Right renal pelvis (tissue), 4 donors: ENCODE data around the gene TAS2R60. TPM values are rescaled to one million over a fixed set of nuclear protein-coding genes. Genes with fewer than 3 reads are reported as not detected.
"Not testable (repeated sequence)": the region's sequence is repeated elsewhere in the genome, so short reads cannot be mapped to it uniquely, and the experiment has no call there.

Experiments
- DNase-seq, 4 donors: peaks; one replicate each; pipeline ENCODE4 v3.0.0-alpha.2; 2013; ENCODE audit warnings: low read depth in 4 of 4, low spot score in 3 of 4, missing footprints in 1 of 4
- polyA plus RNA-seq, 4 donors: library from polyadenylated mRNA; unstranded; fragments of 120-200 nt; gene quantifications; one replicate each; pipeline ENCODE4 v1.2.1, GENCODE V29; 2013; ENCODE audit not compliant: insufficient read length in 4 of 4

The TAS2R60 gene
- polyA plus RNA-seq, 4 donors, result not detected

GRCh38 chr7:143410521-143411004, 32.7 kb upstream of the TAS2R60 start:
- DNase-seq, result no peak

DNA sequence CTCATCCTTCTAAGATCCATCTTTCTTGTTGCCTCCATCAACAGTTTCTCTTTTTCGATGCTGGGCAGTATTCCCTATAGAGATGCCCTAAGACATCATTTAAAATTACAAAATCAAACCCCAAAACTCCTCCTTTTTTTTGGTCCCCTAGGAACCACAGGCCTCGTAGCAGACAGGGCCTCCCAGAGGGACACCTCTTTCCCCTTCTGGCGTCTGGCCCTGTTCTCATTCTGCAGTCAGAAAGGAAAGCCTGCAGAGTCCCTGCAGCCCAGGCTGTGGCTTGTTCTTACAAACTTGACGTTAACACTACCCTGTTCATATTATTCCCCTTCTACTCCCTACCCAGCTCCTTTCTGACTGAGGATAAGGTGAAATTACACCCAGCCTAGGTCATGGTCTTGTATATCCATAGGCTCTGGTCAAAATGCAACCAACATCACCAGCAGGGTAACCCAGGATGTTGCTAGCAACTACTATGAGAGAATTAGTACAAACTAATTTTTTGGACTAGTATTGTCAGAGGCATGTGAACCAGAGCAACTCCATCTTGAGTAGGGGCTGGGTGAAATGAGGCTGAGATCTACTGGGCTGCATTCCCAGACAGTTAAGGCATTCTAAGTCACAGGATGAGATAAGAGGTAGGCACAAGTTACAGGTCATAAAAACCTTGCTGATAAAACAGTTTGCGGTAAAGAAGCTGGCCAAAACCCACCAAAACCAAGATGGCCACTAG, 31.1 kb upstream of the TAS2R60 start:
- no peak for DNase-seq

DNA sequence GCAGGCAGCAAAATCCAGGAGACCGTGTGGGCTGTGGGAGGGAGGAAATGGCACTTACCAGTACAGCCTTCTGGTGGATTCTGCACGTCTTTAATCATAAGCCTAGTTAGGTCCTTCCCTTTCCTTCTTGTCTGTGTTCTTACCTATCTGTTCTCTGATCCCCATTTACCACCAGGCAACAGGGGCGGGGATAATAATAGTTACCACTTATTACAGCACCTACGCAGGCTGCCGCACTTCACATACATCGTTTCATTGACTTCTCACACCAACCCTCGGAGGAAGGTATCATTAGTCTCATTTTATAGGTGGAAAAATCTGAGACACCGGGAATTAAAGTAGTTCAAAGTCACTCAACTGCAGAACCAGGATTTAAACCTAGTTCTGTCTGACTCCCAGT, 30.1 kb upstream of the TAS2R60 start:
- no peak for DNase-seq

DNA sequence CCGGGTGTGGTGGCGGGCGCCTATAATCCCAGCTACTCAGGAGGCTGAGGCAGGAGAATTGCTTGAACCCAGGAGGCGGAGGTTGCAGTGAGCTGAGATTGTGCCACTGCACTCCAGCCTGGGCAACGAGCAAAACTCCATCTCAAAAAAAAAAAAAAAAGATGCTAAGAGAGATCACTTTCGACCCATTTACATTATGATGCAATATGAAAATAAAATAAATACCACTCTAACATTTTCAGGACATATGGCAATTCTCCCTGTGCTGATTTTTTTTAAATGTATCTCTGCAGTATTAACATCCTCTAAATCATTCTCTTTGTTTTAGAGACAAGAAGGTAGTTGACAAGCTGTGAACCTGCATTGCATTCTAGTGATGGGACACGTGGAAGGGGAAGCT, 28.0 kb upstream of the TAS2R60 start:
- DNase-seq, result not testable (repeated sequence)

GRCh38 chr7:143415742-143416397, 27.4 kb upstream of the TAS2R60 start:
- no peak for DNase-seq

DNA sequence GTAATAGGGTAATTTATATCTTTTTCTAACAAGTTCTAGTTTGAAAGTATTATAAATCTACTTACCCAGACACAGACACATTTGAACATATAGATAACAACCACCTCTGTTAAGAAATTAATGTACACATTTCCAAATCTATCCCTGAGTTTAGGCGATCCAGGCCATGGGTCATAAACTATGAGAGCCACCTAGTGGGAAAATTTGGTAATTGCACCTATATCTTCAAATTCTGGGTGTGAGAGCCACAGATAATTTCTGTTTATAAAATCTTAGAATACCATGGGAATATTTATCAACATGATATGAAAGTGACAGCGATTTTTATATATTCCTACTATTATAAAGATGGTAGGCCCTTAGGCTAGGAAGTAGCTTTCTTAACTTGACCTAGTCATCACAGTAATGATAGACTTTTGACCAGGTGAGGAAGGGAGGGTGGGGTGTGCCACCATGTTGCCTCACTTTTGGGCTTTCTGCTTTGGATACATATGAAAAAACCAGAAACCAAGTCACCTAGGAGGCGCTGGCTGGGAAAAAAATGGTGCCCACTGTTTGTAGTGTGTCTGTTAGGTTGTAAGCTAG, 26.6 kb upstream of the TAS2R60 start:
- no peak for DNase-seq

- no peak for DNase-seq
Observed at GRCh38 chr7:143417734-143418383, 25.4 kb upstream of the TAS2R60 start.

GRCh38 chr7:143418681-143419458, 24.4 kb upstream of the TAS2R60 start:
- no peak for DNase-seq

DNA sequence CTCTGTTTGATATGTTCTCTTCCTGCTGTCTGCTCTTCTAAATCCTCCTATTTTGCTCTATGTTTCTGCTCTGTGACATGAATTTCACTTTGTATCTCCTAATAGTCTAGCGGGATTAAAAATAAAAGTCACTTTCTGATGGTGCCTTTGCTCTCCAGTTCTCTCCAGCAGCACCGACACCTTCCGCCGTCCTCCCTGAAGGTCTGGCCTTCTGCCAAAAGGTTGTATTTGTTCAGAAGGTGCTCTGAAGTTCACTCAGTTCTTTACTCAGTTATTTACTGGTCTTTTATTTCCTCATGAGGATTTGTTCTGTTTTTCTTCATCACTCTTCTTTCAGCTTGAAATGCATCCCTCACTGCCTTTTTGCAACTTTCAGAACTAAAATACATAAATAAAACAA, 23.4 kb upstream of the TAS2R60 start:
- no peak for DNase-seq

- DNase-seq, result not testable (repeated sequence)
Observed at GRCh38 chr7:143420624-143421023, 22.6 kb upstream of the TAS2R60 start.

DNA sequence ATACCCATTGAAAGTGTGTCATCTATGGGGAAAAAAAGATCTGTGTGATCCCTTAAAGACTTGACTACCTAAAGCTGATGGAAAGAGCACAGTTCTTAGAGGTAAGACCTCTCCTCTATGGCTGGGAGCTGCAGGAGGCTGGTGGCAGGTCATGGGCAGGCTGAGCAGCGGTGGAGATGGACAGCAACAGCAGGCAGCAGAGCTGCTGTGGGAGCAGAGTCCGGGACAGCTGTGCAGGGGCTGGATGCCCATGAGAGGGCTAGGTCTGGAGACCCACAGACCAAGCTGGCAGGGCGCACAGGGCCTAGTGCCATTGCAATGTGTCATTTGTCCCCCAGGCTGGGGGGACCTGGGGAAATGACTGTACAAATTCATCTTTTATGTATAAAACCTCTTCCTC, 21.2 kb upstream of the TAS2R60 start:
- no peak for DNase-seq

GRCh38 chr7:143424476-143424875, 18.8 kb upstream of the TAS2R60 start:
- DNase-seq, result not testable (repeated sequence)

GRCh38 chr7:143426479-143427142, 16.6 kb upstream of the TAS2R60 start:
- DNase-seq, result no peak

GRCh38 chr7:143429770-143430698, 13.2 kb upstream of the TAS2R60 start:
- no peak for DNase-seq

- no peak for DNase-seq
Observed at GRCh38 chr7:143431109-143431508, 12.1 kb upstream of the TAS2R60 start.

GRCh38 chr7:143433759-143434158, 9.5 kb upstream of the TAS2R60 start:
- DNase-seq, result no peak

DNA sequence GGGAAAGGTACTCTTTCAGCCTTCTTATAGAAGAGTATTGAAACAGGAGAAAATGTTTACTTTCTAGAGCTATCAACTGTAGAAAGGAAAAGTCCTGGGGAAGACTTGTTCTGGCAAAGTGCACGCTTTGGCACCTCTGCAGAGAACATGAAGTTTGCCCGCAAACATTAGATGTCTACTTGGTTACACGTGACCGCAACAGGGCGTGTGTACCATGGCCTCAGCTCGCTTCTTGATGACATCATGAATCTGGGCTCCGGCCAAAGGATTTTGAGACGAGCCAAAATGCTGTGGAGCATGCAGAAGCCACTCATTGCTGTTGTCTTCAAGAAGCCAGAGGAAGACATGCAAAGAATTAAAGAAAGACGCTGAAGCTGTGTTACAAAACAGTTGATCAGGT, 8.6 kb upstream of the TAS2R60 start:
- DNase-seq, result no peak

DNA sequence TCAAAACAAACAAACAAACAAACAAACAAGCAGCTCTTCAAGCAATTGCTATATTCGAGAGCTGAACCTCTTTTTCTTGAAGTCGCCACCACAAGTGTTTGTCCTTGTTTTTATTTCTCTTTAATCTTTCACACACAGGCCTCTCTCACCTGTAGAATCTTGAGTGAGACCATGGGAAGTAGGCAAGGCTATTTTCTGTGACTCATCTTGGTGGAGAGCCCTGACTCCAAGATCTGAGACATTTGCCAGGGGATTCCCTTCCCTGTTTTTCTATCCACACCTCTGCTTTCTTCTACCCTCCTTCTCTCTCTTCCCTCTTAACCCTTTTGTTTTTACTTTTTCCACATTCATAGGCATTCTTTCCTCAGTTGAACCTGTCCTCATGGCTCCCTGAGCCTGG, 8.0 kb upstream of the TAS2R60 start:
- DNase-seq, result no peak
